H1 (cell line): ENCODE data around the gene GXYLT2.

Source experiments
- BRCA1 ChIP-seq: IDR thresholded peaks from 2 replicates; pipeline ENCODE4 v1.6.1; 2012; ENCODE audit warnings: low read depth, low read length, improper control_type of control experiment
- EGR1 ChIP-seq: IDR thresholded peaks from 2 replicates; pipeline ENCODE4 v1.6.1; 2011; ENCODE audit warnings: low read depth, low read length, borderline replicate concordance
- POLR2A ChIP-seq, 2 experiments: IDR thresholded peaks; 1 replicate in 1 of 2; 2 replicates in 1 of 2; pipeline ENCODE4 v1.6.1; 2011; ENCODE audit warnings: low read depth in 2 of 2, low read length in 2 of 2, mild to moderate bottlenecking in 2 of 2; ENCODE audit errors: control extremely low read depth in 1 of 2
- RAD21 ChIP-seq, 2 experiments: IDR thresholded peaks in 1 of 2; conservative IDR thresholded peaks in 1 of 2; 2 replicates each; pipeline ENCODE4 v1.6.1; 2011; ENCODE audit warnings: low read depth in 2 of 2, low read length in 2 of 2, improper control_type of control experiment in 1 of 2, inconsistent platforms in 1 of 2, mild to moderate bottlenecking in 1 of 2, moderate library complexity in 1 of 2
- SUZ12 ChIP-seq: fragments of 200-600 bp; sonication (generic); IDR thresholded peaks from 2 replicates; pipeline ENCODE4 v1.6.1; 2012; ENCODE audit warnings: mild to moderate bottlenecking, inconsistent platforms, low read length, moderate library complexity, mixed read lengths
- ZNF274 ChIP-seq: IDR thresholded peaks from 2 replicates; pipeline ENCODE4 v1.7.0; 2012; ENCODE audit warnings: low read length, borderline replicate concordance; ENCODE audit errors: extremely low read depth
- TF ChIP-seq, protein P1 (sequence below), 3 experiments: IDR thresholded peaks; 1 replicate in 2 of 3; 2 replicates in 1 of 3; pipeline versions ENCODE4 v1.5.1 to v1.6.1; 2011; ENCODE audit warnings: low read length in 3 of 3, mild to moderate bottlenecking in 3 of 3, inconsistent platforms in 2 of 3, low read depth in 1 of 3, moderate library complexity in 1 of 3; ENCODE audit not compliant: insufficient read depth in 1 of 3; ENCODE audit errors: control extremely low read depth in 1 of 3

DNA sequence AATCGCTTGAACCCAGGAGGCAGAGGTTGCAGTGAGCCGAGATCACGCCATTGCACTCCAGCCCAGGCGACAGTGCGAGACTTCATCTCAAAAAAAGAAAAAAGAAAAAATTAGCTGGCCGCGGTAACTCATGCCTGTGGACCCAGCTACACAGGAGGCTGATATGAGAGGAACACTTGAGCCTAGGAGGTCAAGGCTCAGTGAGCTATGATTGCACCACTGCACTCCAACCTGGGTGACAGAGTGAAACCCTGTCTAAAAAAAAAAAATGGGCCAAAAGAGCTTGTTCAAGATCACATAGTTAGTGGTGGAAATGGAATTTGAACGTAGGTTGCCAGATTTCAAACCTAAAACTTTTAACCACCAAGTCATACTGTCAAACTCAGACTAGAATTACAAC is 62.5 kb downstream of the GXYLT2 start:
- TF ChIP-seq ZNF274 (no peak), SUZ12 (no peak), BRCA1 (no peak), POLR2A (IDR thresholded peaks at IDR 0.05; ENCODE audit: control extremely low read depth in 1 of 2, low read depth in 2 of 2, low read length in 2 of 2) (no peak), EGR1 (no peak), RAD21 (IDR thresholded peaks at IDR 0.05 in 1 of 2, conservative IDR thresholded peaks at IDR 0.05 in 1 of 2; ENCODE audit: low read depth in 2 of 2, low read length in 2 of 2) (no peak)
- TF ChIP-seq, protein P1, sequence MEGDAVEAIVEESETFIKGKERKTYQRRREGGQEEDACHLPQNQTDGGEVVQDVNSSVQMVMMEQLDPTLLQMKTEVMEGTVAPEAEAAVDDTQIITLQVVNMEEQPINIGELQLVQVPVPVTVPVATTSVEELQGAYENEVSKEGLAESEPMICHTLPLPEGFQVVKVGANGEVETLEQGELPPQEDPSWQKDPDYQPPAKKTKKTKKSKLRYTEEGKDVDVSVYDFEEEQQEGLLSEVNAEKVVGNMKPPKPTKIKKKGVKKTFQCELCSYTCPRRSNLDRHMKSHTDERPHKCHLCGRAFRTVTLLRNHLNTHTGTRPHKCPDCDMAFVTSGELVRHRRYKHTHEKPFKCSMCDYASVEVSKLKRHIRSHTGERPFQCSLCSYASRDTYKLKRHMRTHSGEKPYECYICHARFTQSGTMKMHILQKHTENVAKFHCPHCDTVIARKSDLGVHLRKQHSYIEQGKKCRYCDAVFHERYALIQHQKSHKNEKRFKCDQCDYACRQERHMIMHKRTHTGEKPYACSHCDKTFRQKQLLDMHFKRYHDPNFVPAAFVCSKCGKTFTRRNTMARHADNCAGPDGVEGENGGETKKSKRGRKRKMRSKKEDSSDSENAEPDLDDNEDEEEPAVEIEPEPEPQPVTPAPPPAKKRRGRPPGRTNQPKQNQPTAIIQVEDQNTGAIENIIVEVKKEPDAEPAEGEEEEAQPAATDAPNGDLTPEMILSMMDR (IDR thresholded peaks at IDR 0.05; ENCODE audit: control extremely low read depth in 1 of 3, insufficient read depth in 1 of 3, low read depth in 1 of 3, low read length in 3 of 3), result no peak
